Pancreas (tissue), 10 donors: Measurements from ENCODE around the gene LRRC19. TPM values are rescaled to one million over a fixed set of nuclear protein-coding genes. Genes with fewer than 3 reads are reported as not detected.

Experiments used
- ATAC-seq, 4 donors: fragments of 200-7000 bp; cut with Tn5 transposase; one replicate each; pipeline versions ENCODE4 v1.8.0 to v1.9.1; 2020; ENCODE audit warnings: mild to moderate bottlenecking in 4 of 4, moderate library complexity in 4 of 4
- DNase-seq, 6 donors: peaks; one replicate each; pipeline ENCODE4 v3.0.0-alpha.2; 2020
- FAIRE-seq: peaks from 2 replicates; lab custom pipeline; 2012; peaks lifted over from hg19 to GRCh38; lab: Jason Lieb, UNC
- H3K27ac ChIP-seq, 4 donors: fragments of 200-600 bp; sonication (generic); 1 replicate in 3 of 4; 2 replicates in 1 of 4; pipeline versions ENCODE4 v1.5.0 to v1.8.0; 2020
- H3K27me3 ChIP-seq, 4 donors: fragments of 200-600 bp; one replicate each; pipeline ENCODE4 v1.8.0; 2021
- H3K36me3 ChIP-seq, 3 donors: fragments of 200-600 bp; sonication (generic) in 1 of 3; one replicate each; pipeline versions ENCODE4 v1.5.0 to v1.8.0; 2020 to 2021
- H3K4me1 ChIP-seq, 3 donors: fragments of 200-600 bp; one replicate each; pipeline ENCODE4 v1.8.0; 2021
- H3K4me3 ChIP-seq, 4 donors: fragments of 200-600 bp; sonication (generic) in 2 of 4; one replicate each; pipeline versions ENCODE4 v1.5.0 to v1.8.0; 2020 to 2021
- H3K9me3 ChIP-seq, 4 donors: fragments of 200-600 bp; one replicate each; pipeline ENCODE4 v1.8.0; 2021
- CTCF ChIP-seq, 4 donors: fragments of 200-600 bp; sonication (generic) in 3 of 4; IDR thresholded peaks; one replicate each; pipeline versions ENCODE4 v1.5.0 to v1.8.0; 2021; ENCODE audit warnings: antibody characterized with exemption in 4 of 4
- WGBS, 2 donors: extraction: QIAGEN DNeasy Blood & Tissue Kit; methylation state at CpG; one replicate each; pipeline ENCODE4 v1.1.7; 2013; 5-methylcytosine and 5-hydroxymethylcytosine counted together
- intact Hi-C, 3 donors: fragments of 100-400 bp; cut with DNase I; formaldehyde crosslinking; loops; one replicate each; pipeline versions ENCODE4 v1.11.1 to v1.14.2; 2022
- polyA plus RNA-seq, 2 donors: library from polyadenylated mRNA; stranded (reverse); fragments of 200-250 nt; gene quantifications; one replicate each; pipeline ENCODE4 v1.2.3, GENCODE V29; 2013
- total RNA-seq, 6 donors: library from RNA; stranded (reverse); fragmentation: NEBNext Ultra II Directional in 4 of 6; extraction: Animal tissue kit (Norgen Biotek cat#: 25700) in 4 of 6; gene quantifications; one replicate each; pipeline versions ENCODE4 v1.2.1 to v1.2.4, GENCODE V29; 2021 to 2023
- donor health status: healthy with polysubstance abuse.
- donor health status: DM: no; HTN: no; CAD: no; lungs with moderate emphysema.
- donor health status: DM: no; HTN: no; CAD: no.
- donor health status: control.
- donor health status: control.
- donor health status: Bipolar disorder and iron deficiency.
- donor health status: DM: yes; HTN: yes; CAD: no.
- donor health status: DM: no; HTN: no; CAD: no.
- donor health status: DM: no; HTN: no; CAD: no.
- donor health status: DM: yes; HTN: yes; CAD: no.

LRRC19 gene
- total and polyA plus RNA-seq, 8 donors = 0.08 to 0.55 (median 0.18) TPM; not detected in 1

GRCh38 chr9:27047136-27047535 is 41.7 kb upstream of the LRRC19 start:
- peaks cover 0 to 9% (median 0%) of the 10 kb centered on the region in 3 donors for H3K36me3 ChIP-seq

GRCh38 chr9:27043176-27043575 is 37.7 kb upstream of the LRRC19 start:
- H3K4me1 ChIP-seq = no peaks in the 10 kb centered on the region
- intact Hi-C loops = no loop called here
- no peaks in the 10 kb centered on the region for H3K27me3 ChIP-seq
- H3K27ac ChIP-seq = no peak overlapping the region
- ATAC-seq = no peak
- WGBS, 2 donors = 94 to 98% methylated on average over 2 of the region's 2 CpGs
- TF ChIP-seq CTCF (IDR thresholded peaks at IDR 0.05) = no peak
- no peak for FAIRE-seq
- H3K4me3 ChIP-seq = no peak overlapping the region
- no peak for DNase-seq
- H3K9me3 ChIP-seq = no peaks in the 10 kb centered on the region
- H3K36me3 ChIP-seq = peaks cover 0 to under 1% (median 0%) of the 10 kb centered on the region in 3 donors

More at GRCh38 chr9:27047136-27047535, 41.7 kb upstream of the LRRC19 start:
- Histone ChIP-seq H3K4me3 (no peak overlapping the region), H3K4me1 (no peaks in the 10 kb centered on the region), H3K27ac (no peak overlapping the region), H3K9me3 (no peaks in the 10 kb centered on the region), H3K27me3 (no peaks in the 10 kb centered on the region)
- 88 to 89% methylated on average over 4 of the region's 4 CpGs for WGBS, 2 donors
- no peak for DNase-seq
- FAIRE-seq = no peak
- ATAC-seq = no peak
- TF ChIP-seq CTCF (IDR thresholded peaks at IDR 0.05) = no peak
- intact Hi-C loops = loop anchor here in 1 of 3 donors (5.0 kb wide), 1 partner anchor 50 kb away; no protein-coding TSS in a partner anchor

- DNase-seq (no peak), FAIRE-seq (no peak), ATAC-seq (no peak)
- Histone ChIP-seq H3K27ac (no peak overlapping the region), H3K4me3 (no peak overlapping the region), H3K36me3 (no peaks in the 10 kb centered on the region), H3K4me1 (no peaks in the 10 kb centered on the region), H3K9me3 (no peaks in the 10 kb centered on the region), H3K27me3 (no peaks in the 10 kb centered on the region)
- intact Hi-C loops = no loop called here
- no peak for TF ChIP-seq CTCF (IDR thresholded peaks at IDR 0.05)
- WGBS, 2 donors = 61 to 68% methylated on average over 1 of the region's 1 CpG
Measured at GRCh38 chr9:27042476-27042875, 37.0 kb upstream of the LRRC19 start.

GRCh38 chr9:27041746-27042145 is 36.3 kb upstream of the LRRC19 start:
- Histone ChIP-seq H3K9me3 (no peaks in the 10 kb centered on the region), H3K27me3 (no peaks in the 10 kb centered on the region), H3K27ac (no peak overlapping the region), H3K4me1 (no peaks in the 10 kb centered on the region), H3K36me3 (no peaks in the 10 kb centered on the region), H3K4me3 (no peak overlapping the region)
- intact Hi-C loops = no loop called here
- FAIRE-seq (no peak), DNase-seq (no peak), ATAC-seq (no peak)
- no peak for TF ChIP-seq CTCF (IDR thresholded peaks at IDR 0.05)

GRCh38 chr9:27037499-27037898 is 32.0 kb upstream of the LRRC19 start:
- H3K27ac ChIP-seq = no peak overlapping the region
- no peak for ATAC-seq
- intact Hi-C loops = no loop called here
- no peak for TF ChIP-seq CTCF (IDR thresholded peaks at IDR 0.05)
- WGBS, 2 donors = 79 to 86% methylated on average over 2 of the region's 2 CpGs
- no peaks in the 10 kb centered on the region for H3K36me3 ChIP-seq
- no peak for FAIRE-seq
- no peaks in the 10 kb centered on the region for H3K9me3 ChIP-seq
- no peaks in the 10 kb centered on the region for H3K4me1 ChIP-seq
- no peaks in the 10 kb centered on the region for H3K27me3 ChIP-seq
- DNase-seq = no peak
- no peak overlapping the region for H3K4me3 ChIP-seq
